ENCODE results near the gene LONRF3. TPM values are rescaled to one million over a fixed set of nuclear protein-coding genes. Genes with fewer than 3 reads are reported as not detected.

LONRF3 gene
- total RNA-seq, 6 donors from 2014 or later, result 24.6 to 66.0 (median 40.8) TPM

DNA sequence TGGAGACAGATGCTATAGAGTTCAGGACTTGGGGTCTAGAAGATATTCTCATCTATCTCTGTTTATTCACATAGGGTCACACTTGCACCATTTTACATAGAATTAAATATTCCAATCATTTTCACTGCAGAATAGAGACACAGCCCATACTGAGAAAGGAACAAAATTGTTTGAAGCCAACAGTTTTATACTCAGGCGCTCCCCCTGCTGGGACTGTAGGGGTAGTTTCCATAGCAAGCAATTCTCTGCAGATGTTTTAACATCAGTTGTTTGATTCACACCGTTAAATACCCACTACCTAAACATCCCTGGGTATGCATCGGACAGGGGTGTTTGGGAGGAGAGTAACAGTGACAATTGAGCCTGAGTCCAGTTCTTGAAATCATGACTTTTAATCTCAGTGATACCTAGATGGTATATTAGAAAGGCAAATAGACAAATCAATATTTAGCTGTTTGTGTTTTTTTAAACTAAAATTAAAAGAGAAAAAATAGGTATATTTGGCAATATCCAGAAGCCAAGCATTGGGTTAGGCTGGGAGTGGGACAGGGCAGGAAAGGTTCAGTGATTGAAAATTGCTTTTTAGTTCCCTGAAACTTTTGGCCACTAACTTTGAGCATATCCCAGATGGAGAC lies 33.8 kb downstream of the LONRF3 start:
- Histone ChIP-seq H3K4me3 (no peak overlapping the region), H3K9me3 (no peaks in the 10 kb centered on the region), H3K27me3 (no peaks in the 10 kb centered on the region), H3K4me1 (peaks cover 0 to 3% (median 0%) of the 10 kb centered on the region in 4 donors), H3K36me3 (peaks cover 0 to 29% (median 5%) of the 10 kb centered on the region in 4 donors), H3K27ac (no peak overlapping the region)
- TF ChIP-seq, protein P1, sequence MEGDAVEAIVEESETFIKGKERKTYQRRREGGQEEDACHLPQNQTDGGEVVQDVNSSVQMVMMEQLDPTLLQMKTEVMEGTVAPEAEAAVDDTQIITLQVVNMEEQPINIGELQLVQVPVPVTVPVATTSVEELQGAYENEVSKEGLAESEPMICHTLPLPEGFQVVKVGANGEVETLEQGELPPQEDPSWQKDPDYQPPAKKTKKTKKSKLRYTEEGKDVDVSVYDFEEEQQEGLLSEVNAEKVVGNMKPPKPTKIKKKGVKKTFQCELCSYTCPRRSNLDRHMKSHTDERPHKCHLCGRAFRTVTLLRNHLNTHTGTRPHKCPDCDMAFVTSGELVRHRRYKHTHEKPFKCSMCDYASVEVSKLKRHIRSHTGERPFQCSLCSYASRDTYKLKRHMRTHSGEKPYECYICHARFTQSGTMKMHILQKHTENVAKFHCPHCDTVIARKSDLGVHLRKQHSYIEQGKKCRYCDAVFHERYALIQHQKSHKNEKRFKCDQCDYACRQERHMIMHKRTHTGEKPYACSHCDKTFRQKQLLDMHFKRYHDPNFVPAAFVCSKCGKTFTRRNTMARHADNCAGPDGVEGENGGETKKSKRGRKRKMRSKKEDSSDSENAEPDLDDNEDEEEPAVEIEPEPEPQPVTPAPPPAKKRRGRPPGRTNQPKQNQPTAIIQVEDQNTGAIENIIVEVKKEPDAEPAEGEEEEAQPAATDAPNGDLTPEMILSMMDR (IDR thresholded peaks at IDR 0.05), result peak in 5 of 6 experiments; percentile 12 to 51 (median 34)
- TF ChIP-seq POLR2A (IDR thresholded peaks at IDR 0.05), result no peak
- DNase-seq (no peak), ATAC-seq (ENCODE audit: low FRiP score in 2 of 2) (no peak)
- WGBS, 2 donors, result 23 to 58% methylated on average over 2 to 3 of the region's 3 CpGs

DNA sequence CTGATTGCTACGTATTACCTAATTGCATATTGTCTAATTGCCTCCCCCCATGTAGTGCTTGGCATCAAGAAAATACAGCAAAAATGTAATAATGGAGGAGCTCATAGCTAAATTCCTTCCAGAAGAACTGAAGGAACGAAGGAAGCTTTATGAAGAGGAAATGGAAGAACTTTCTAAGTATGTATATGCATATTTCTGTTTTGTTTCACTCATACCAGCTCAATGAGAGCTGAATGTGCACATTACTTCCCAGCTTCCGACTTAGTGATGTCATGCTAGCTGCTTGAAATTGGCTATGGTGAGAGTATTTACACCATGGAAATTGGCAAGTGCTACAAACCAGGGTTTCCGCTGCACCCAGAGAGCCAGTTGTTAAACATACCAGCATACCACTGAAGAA lies 34.7 kb downstream of the LONRF3 start:
- Histone ChIP-seq H3K36me3 (peaks cover 0 to 35% (median 5%) of the 10 kb centered on the region in 4 donors), H3K4me1 (no peaks in the 10 kb centered on the region), H3K9me3 (no peaks in the 10 kb centered on the region), H3K27me3 (no peaks in the 10 kb centered on the region), H3K27ac (no peak overlapping the region), H3K4me3 (no peak overlapping the region)
- TF ChIP-seq POLR2A (IDR thresholded peaks at IDR 0.05) (no peak), POLR2AphosphoS5 (IDR thresholded peaks at IDR 0.05) (no peak), EP300 (IDR thresholded peaks at IDR 0.05) (no peak)
- TF ChIP-seq, protein P1 (IDR thresholded peaks at IDR 0.05), result no peak
- no peak for ATAC-seq (ENCODE audit: low FRiP score in 2 of 2)
- no peak for DNase-seq
- 67 to 90% methylated on average over 3 to 4 of the region's 4 CpGs for WGBS, 2 donors

DNA sequence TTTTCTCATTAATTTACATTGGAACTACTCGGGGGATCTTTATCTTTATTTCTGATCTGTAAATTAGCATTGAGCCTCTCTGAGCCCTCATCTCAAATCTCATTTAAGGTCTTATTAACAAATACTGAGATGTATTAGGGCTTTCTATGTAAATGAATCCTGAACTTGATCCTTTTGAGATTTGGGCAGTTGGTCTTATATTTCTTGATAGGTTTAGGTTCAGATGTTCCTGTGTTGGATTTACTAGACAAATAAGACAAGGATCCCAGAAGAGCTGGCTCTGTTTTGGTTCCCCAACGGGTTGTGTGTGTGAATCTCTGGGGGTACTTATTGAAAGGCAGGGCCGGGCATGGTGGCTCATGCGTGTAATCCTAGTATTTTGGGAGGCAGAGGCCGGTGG lies 36.1 kb downstream of the LONRF3 start:
- Histone ChIP-seq H3K4me3 (no peak overlapping the region), H3K27ac (no peak overlapping the region), H3K36me3 (peaks cover 0 to 37% (median 5%) of the 10 kb centered on the region in 4 donors), H3K9me3 (no peaks in the 10 kb centered on the region), H3K4me1 (peaks cover 0 to 2% (median 0%) of the 10 kb centered on the region in 4 donors), H3K27me3 (no peaks in the 10 kb centered on the region)
- 72 to 90% methylated on average over 5 of the region's 5 CpGs for WGBS, 2 donors
- TF ChIP-seq, protein P1 (IDR thresholded peaks at IDR 0.05), result no peak
- TF ChIP-seq EP300 (IDR thresholded peaks at IDR 0.05) (no peak), POLR2A (IDR thresholded peaks at IDR 0.05) (no peak), POLR2AphosphoS5 (IDR thresholded peaks at IDR 0.05) (no peak)
- ATAC-seq (ENCODE audit: low FRiP score in 2 of 2) (no peak), DNase-seq (no peak)

DNA sequence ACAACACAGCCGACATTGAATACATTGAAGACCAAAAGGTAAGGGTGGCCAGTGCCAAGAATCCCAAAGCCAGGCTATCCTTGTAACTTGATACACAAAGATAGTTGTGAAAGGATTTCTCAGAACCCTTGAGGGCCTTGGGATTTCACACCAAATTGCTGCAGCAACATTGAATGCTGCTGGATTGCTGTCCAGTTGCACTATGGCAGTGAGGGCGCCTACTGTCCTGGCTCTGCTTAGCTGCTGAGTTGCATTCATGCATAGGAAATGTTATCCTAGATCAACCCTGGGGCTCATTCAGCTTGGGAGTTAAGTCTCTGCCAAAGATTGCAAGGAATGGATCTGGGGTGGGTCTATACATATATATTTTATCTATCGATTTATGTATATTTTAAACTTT lies 38.7 kb downstream of the LONRF3 start:
- H3K4me3 ChIP-seq, result no peak overlapping the region
- peaks cover 0 to 2% (median 0%) of the 10 kb centered on the region in 4 donors for H3K4me1 ChIP-seq
- no peaks in the 10 kb centered on the region for H3K9me3 ChIP-seq
- no peaks in the 10 kb centered on the region for H3K27me3 ChIP-seq
- DNase-seq (no peak), ATAC-seq (ENCODE audit: low FRiP score in 2 of 2) (no peak)
- H3K27ac ChIP-seq, result no peak overlapping the region
- peaks cover 0 to 51% (median 8%) of the 10 kb centered on the region in 4 donors for H3K36me3 ChIP-seq
- 86 to 100% methylated on average over 2 to 3 of the region's 3 CpGs for WGBS, 2 donors
- TF ChIP-seq POLR2A (IDR thresholded peaks at IDR 0.05) (no peak), POLR2AphosphoS5 (IDR thresholded peaks at IDR 0.05) (no peak), EP300 (IDR thresholded peaks at IDR 0.05) (no peak)
- TF ChIP-seq, protein P1 (IDR thresholded peaks at IDR 0.05), result no peak
